Hypothalamus (tissue), 51 donors: ENCODE measurements around the gene CHCHD3.
A peak's percentile ranks its signal among the peaks of the same experiment; 100 is the strongest.
"Not testable (repeated sequence)": the region's sequence is repeated elsewhere in the genome, so short reads cannot be mapped to it uniquely, and the experiment has no call there.

Experiments used
- DNase-seq, 51 donors: peaks; one replicate each; lab custom pipeline; 2025; lab: John Stamatoyannopoulos, UW

The CHCHD3 gene

DNA sequence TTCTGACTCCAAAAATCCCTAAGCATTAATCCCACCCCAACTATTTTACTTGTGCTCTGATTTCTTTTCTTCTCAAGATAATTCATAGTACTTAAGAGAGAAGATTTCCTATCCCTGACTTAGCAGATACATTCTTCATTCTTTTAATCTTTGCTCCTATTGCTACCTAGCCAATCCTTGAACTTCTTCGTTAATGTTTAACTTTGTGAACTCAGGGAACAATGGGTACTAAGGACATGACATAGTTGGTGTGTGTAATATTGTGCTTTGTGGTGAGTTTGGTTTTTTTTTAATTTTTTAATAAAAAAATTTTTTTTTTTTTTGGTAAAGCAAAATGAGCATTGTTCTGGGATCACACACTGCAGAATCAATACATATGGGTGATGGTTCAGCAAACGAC is 166.2 kb downstream of the CHCHD3 start:
- DNase-seq = no peak

DNA sequence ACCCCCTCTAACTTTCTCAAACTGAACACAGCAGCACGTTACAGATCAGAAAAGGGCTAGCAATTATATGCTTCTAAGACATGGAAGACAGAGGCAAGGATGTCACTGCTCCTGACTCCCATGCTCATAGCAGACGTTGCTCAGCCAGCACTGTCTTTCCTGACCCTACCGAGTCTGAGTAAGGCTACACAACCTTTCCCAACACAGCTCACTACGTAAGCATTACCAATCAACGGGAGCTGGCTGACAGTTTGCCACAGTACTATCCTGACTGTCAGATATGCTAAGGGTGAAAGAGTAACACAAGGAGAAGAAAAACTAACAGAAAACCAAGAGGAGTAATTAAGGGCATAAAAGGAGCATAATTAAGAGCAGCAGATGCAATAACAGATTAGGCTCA is 171.2 kb downstream of the CHCHD3 start:
- no peak for DNase-seq

DNA sequence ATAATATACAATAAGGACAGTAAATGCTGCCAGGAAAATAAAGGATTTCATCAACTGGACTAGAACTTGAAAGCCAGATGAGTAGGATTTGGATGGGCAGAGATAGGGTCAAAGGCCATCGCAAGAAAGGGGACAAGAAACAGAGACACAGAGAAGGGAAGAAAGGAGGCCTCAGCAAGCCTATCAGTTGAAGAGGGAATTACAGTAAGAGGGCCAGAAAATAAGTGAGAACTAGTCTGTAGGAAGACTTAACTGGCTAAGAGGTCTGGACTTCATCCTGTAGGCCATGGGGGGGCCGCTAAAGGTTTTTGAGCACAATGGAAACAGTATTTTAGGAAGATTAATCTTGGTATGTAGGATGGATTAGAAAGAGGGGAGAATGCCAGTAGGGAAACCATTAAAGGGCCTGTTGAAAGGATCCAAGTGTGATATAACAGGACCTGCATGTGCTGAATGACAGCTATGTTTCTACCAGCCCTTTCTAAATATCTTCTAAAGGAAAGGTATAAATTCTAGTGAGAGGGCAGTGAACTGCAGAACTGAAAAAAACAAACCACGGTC is 174.4 kb downstream of the CHCHD3 start:
- no peak for DNase-seq

DNA sequence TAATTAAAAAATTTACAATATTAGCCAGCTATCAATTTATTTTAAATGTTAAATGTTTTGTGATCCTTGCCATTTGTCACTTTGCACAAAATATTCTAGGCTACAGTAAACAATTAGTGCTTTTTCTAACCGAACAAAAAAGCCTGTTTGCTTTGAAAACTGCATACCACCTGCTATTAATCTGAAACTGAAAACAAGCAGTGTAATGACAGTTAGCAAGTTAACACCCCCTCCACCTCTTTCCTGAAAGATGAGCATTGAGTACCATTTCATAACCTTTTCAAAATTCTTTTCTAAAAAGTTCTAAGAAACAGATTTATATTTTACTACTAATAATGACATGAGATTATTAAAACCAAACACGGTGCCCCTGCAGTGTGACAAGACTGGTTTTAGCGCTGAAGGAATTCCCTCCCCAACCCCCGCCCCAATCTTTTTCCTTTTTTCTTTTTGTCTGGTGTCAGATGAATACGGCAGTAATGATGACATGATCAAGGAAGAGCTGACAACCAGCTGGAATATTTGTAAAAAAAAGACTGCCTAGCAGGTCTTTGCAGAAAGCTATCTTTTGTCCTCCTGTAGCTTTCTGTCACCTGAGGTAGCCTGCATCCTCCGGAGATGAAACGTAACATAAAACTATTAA is 175.6 kb downstream of the CHCHD3 start:
- no peak for DNase-seq

DNA sequence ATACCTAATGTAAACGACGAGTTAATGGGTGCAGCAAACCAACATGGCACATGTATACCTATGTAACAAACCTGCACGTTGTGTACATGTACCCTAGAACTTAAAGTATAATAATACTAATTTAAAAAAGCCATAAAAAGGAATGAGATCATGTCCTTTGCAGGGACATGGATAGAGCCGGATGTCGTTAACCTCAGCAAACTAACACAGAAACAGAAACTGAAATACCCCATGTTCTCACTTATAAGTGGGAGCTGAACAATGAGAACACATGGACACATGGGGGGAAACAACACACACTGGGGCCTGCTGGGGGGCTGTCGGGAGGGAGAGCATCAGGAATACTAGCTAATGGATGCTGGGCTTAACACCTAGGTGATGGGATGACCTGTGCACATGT is 176.8 kb downstream of the CHCHD3 start:
- not testable (repeated sequence) for DNase-seq

DNA sequence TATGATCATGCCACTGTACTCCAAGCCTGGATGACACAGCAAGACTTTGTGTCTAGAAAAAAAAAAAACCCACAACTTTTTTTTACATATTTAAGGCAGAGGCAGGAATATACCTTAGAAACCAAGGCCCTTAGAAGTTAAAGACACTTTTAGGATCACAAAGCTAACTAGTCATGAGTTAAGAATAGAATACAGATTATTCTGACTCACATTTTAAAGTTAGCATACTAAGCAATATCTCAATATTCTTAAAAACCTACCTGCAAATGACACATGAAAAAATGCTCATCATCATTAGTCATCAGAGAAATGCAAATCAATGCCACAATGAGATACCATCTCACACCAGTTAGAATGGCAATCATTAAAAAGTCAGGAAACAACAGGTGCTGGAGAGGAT is 177.7 kb downstream of the CHCHD3 start:
- DNase-seq = no peak

DNA sequence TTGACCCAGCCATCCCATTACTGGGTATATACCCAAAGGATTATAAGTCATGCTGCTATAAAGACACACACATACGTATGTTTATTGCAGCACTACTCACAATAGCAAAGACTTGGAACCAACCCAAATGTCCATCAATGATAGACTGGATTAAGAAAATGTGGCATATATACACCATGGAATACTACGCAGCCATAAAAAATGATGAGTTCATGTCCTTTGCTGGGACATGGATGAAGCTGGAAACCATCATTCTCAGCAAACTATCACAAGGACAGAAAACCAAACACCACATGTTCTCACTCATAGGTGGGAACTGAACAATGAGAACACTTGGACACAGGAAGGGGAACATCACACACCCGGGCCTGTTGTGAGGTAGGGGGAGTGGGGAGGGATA is 179.6 kb downstream of the CHCHD3 start:
- not testable (repeated sequence) for DNase-seq

DNA sequence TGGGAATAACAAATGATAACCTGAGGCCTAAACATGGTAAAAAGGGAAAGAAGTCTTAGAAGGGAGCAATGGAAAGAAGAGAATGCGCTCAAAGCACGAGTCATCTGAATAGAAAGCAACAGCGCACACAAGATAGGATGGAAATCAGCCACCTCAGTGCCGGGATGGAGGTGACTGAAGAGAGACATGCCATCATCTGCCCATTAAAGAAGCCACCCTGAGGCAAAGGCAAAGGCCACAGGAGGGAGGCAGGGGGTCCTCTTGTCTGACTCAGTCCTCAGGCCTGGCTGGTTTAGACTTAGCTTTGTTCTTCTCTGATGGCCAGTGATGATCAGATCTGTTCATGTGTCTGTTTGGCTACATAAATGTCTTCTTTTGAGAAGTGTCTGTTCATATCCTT is 180.6 kb downstream of the CHCHD3 start:
- no peak for DNase-seq

DNA sequence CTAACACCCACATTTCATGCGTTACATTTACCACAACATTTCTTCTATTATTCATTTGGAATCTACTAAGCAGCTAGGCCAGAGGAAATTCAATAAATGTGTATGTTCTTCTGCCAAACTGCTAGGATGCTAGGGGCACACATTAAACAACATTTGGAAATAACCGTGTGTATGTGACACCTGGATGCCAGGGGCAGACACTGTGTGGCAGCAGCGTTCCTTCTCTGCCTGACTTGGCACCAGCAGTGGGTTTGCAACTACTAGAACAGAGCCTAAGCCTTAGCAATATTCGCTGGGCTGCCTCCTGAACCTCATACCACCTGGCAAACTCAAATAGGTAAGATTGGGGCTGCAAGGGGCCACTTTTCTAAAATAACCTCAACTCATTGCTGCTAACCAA is 182.1 kb downstream of the CHCHD3 start:
- DNase-seq = no peak

DNA sequence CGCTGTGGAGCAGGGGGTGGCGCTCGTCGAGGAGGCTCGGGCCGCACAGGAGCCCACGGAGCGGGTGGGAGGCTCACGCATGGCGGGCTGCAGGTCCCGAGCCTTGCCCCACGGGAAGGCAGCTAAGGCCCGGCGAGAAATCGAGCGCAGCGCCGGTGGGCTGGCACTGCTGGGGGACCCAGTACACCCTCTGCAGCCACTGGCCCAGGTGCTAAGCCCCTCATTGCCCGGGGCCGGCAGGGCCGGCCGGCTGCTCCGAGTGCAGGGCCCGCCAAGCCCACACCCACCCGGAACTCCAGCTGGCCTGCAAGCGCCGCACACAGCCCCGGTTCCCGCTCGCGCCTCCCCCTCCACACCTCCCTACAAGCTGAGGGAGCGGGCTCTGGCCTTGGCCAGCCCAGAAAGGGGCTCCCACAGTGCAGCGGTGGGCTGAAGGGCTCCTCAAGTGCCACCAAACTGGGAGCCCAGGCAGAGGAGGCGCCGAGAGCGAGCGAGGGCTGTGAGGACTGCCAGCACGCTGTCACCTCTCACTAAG is 183.2 kb downstream of the CHCHD3 start:
- not testable (repeated sequence) for DNase-seq

DNA sequence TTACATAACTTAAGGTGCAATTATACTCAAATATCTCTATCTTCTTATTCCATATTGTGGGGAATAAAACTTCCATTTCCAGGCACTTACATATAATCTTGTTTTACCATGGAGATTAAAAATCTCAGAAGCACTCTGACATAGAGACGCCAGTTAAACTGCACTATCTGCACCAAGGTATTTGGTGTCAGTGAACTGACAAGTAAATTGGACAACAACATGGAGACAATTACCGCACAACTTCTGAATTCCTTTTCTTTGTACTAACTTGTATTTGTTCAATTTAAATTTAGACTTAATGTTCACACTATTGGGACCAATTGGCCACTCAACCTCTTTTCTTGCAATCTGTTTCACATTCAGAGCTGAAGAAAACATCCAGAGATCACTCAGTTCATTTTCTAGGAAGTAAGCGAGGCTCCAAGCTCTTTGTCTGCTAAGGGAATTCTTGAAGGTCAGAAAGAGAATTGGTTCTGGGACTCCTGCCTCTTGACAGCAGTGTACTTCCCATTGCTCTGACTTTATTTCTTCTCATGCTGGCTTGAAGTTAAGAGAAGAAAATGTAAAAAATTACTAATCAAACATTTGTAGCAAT is 184.7 kb downstream of the CHCHD3 start:
- no peak for DNase-seq

DNA sequence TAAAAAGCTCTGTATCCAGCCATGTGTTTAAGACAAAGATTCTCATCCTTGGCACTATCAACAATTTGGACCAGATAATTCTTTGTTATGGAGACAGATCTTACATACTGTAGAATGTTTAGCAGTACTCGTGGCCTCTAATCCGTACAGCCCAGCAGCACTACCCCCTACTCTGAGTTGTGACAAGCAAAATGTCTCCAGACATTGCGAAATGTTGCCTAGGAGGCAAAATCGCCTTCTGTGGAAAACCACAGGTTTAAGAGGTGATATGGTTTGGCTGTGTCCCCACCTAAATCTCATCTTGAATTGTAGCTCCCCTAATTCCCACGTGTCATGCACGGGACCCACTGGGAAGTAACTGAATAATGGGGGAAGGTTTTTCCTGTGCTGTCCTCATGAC is 186.7 kb downstream of the CHCHD3 start:
- DNase-seq = no peak

DNA sequence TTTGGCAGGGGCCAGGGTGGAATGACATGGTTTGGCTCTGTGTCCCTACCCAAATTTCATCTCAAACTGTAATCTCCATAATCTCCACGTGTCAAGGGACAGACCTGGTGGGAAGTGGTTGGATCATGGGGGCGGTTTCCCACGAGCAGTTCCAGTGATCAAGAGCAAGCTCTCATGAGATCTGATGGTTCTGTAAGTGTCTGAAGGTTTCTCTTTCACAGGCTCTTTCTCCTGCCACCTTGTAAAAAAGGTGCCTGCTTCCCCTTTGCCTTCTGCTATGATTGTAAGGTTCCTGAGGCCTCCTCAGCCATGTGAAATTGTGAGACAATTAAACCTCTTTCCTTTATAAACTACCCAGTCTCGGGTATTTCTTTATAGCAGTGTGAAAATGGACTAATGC is 188.3 kb downstream of the CHCHD3 start:
- no peak for DNase-seq

DNA sequence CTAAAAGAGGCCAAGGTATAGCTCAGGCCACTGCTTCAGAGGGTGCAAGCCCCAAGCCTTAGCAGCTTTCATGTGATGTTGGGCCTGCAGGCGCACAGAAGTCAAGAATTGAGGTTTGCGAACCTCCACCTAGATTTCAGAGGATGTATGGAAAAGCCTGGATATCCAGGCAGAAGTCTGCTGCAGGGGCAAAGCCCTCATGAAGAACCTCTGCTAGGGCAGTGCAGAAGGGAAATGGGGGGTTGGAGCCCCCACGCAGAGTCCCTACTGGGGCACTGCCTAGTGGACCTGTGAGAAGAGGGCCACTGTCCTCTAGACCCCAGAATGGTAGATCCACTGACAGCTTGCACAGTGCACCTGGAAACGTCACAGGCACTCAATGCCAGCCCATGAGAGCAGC is 189.1 kb downstream of the CHCHD3 start:
- DNase-seq = not testable (repeated sequence)

DNA sequence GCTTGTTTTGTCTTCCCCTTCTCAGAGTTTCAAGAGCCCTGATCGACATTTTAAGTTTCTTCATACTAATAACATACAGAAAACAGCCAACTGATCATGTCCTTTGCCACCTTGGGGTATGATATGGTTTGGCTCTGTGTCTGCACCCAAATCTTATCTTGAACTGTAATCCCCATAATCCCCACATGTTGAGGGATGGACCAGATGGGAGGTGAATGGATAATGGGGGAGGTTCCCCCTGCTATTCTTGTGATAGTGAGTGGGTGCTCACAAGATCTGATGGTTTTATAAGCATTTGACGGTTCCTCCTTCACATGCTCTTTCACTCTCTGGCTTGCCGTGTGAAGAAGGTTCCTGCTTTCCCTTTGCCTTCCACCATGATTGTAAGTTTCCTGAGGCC is 190.3 kb downstream of the CHCHD3 start:
- no peak for DNase-seq

DNA sequence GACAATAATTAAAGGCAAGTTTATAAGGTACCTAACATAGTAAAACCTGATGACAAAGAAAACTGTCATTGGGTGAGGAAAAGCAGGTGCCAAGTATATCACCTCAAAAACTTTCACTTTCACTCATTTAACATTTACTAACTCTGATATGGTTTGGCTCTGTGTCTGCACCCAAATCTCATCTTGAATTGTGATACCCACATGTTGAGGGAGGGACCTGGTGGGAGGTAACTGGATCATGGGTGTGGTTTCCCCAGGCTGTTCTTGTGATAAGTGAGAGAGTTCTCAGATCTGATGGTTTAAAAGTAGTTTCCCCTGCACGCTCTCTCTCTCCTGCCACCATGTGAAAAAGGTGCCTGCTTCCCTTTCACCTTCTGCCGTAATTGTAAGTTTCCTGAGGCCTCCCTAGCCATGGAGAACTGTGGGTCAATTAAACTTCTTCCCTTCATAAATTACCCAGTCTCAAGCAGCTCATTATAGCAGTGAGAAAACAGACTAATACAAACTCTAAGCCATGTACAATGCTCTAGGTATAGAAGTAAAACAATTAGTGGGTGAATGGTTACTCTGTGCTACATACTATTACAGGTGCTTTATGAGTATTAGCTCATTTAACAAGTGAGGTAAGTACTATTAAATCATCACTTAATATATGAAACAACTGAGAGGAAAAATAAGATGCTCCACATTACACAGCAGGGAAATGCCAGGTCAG is 199.0 kb downstream of the CHCHD3 start:
- no peak for DNase-seq

DNA sequence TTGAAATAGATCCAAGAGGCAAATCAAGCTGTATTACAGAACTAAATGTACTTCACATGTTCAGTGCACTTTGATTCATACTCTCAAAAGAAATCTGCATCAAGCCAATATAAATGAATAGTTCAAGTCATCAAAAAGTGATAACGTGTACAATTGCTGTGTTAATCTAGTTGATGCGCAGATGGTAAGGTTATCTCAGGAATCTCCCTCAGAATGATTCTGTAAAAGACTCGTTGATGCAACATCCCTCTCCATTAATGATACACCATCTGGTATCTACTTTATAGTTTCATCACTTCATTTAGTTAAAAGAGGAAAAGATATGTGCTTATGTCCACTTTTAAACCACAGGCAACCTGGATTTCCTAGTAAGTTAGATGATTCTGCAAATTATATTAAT is 200.6 kb downstream of the CHCHD3 start:
- DNase-seq = peak in 1 of 51 donors; percentile 6

DNA sequence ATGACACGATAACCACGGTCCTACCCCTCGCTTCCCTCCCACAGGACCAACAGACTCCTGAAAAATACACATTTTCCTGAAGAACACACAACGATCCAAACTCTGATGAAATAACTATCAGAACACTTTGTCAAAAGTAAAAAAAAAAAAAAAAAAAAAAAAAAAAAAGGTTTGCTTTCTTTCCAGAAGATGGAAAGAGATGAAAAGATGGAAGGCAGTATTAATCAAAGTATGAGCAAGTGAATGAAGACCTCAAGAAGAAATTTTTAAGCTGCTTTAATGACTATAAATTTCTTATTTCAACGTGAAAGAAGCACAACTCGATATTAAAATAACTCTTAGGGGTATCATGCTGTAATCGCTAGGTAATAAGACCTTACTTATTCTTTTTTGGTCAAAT is 202.3 kb downstream of the CHCHD3 start:
- no peak for DNase-seq

DNA sequence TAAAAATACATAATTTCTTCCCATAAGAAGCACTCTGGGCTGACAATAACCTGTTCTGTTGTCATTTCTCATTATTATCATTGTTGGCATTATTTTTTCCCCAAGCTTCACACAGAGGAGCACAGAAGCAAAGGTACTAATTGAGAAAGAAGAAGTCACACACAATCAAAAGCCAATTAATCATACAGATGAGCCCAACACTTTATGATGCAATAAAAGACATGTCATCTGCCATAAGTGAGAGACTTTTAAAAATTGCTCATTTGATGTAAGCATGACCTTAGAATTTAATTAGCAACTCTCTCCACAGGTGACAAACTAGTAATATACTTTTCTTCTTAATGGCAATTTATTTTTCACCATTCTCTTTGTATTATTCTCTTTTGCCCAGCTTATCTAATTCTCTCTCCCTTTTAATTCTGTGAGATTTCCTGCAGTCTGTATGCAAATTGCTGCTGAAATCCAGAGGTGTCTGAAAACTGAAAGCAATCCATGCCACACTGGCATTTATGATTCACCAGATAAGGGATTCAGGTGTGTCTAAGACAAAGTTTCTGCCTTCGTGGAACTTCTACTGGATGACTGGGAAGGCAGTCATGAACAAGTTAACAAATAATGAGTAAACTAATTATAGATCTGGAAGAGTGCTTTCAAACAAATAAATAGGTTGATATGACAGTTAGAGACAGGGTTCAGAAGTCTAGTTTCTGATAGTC is 203.5 kb downstream of the CHCHD3 start:
- DNase-seq = no peak

DNA sequence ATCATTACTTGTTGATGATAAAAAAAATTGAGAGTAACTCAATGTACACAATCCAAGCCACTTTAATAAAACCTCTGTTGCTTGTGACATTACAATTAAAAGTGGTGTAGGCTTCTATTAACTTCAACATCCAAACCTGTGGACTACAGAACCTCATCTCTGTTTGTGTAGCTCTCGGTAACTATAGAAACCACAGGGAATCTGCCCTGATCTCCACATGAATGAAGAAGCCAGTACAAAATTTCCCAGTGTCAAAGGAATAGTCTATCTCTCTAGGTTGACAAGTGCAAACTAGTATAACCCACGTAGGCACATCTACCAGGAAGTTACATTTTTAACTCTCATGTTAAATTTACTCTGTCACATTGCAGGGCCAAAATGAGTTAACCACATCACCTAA is 204.3 kb downstream of the CHCHD3 start:
- DNase-seq = no peak

DNA sequence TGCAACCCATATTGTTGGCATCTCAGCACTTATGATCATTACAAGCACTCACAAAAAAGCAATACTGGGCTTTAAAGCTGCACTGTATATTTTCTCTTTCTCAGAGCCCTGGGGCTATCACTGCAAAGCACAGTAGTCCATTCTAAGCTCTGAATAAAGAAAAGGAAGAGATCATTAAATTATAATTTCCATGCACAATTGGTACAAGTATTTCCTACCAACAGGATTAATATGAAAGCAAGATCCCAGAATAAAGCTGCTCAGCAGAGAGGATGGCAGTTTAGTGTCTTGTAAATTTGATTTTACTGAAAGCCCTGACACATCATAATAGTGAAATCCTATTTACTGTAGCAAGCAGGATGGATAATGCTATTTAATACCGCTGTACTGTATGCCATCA is 205.3 kb downstream of the CHCHD3 start:
- DNase-seq = no peak
